NCI-H1048 (cell line): ENCODE measurements around the gene FLNB.

Experiments used
- DNase-seq: peaks from one replicate; lab custom pipeline; 2025; lab: John Stamatoyannopoulos, UW

FLNB gene

GRCh38 chr3:58135712-58136543 is 127.7 kb downstream of the FLNB start:
- no peak for DNase-seq

DNA sequence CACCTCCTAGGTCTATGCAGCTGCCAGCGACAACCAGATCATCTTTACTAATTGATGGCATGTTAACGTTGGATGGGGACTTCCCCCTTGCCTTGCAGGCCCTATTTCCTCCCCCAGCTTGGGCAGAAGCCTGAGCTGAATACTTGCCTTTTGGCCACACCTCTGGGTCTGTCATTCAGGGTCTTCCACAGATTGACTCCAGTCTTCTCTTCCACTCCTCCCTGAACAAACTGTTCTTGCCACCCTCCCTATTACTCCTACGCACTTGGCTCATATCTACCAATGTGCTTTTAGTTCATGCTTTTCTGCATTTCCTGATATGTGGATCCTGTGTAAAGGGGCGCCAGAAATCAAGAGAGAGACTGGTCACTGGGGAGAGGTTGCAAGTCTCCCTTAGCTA is 129.1 kb downstream of the FLNB start:
- DNase-seq: no peak

GRCh38 chr3:58141766-58142345 is 133.6 kb downstream of the FLNB start:
- no peak for DNase-seq

- no peak for DNase-seq
Observed at GRCh38 chr3:58143417-58144055, 135.3 kb downstream of the FLNB start.

DNA sequence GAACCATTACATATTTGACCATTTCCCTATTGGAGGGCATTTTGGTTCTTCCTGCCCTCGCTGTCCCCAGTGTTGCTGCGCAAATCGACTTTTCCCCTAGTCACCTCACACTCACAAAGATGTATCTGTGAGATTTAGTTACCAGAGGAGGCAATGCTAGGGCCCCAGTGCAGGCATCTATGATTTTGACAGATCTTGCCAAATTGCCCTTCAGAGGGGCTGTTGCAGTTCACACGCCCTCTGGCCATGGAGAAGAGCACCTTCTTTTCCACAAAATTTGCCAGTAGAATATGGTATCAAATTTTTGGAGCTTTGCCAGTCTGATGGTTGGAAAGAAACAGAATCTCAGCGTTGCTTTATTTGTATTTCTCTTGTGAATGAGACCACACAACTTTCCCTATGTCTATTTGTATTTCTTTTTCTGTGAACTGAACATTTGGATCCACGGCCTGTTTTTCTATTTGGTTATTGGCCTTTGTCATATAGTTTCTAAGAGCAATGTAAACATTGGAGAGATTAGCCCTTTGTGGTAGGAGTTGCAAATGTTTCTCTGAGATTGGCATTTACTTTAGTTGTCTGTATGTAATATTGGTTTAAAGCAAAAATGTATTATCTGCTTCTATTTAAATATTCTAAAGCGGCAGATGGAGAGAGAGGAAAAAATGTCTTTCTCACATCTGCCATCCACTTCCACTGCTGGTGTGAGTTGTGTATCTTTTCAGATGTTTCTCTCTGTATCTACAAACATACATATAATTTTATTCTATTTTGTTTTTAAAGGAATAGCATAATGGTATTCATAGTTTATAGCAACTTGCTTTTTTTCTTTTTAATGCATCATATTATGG is 136.5 kb downstream of the FLNB start:
- DNase-seq: no peak

DNA sequence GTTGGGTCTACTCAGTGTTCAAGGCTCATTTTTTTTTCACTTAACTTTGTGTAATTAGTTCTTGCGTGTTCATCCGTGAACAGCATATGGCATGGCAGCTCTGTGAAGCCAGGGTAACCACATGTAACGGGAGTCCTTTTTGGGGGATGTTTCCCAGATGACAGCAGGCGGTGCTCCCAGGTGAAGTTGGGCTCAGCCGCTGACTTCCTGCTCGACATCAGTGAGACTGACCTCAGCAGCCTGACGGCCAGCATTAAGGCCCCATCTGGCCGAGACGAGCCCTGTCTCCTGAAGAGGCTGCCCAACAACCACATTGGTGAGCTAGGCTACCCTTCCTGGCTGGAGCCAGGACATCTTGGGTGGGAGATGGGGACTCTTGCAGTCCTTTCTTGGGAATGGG is 139.8 kb downstream of the FLNB start:
- no peak for DNase-seq

DNA sequence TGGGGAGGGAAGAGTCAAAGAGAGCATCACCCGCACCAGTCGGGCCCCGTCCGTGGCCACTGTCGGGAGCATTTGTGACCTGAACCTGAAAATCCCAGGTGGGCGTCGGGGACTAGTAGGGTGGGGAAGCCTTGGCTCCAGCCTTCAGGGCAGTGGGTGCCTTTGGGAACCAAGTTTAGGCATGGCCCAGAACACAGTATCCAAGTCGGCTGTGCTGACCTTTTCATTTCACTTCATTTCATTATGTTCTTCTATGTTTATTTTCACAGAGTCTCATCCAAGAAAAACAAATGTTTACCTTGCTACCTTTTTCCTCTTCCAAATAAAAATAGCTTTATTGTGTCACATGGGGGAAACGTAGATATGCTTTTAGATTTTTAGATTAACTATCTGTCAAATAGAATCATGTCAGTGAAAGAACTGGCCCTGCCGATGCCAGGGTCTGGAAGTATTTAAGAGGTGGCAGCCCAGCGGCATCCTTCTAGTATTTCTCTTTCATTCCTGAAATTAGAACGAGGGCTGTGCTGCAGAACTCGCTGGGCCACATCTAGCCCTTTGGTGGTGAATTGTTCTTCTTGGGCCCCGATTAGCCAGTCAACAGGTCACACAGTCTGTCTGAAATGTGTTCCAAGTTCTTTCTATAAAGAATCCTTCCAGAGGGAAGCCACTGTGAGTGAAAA is 142.0 kb downstream of the FLNB start:
- no peak for DNase-seq

DNA sequence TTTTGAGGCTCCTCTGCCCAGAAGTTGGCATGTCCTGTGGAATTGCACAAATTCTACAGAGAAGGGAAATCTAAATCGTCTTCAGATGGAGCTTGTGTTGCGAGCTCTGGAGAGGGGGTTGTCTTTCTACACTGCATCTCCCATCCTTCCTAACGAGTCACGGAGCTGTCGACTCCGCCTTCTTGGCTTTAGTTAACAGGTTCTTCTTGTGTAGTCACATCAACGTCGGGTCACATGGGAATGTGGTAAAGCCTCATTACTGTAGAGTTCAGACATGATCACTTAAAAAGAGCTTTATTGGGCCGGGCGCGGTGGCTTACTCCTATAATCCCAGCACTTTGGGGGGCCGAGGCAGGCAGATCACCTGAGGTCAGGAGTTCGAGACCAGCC is 142.6 kb downstream of the FLNB start:
- DNase-seq: no peak

- DNase-seq: no peak
Observed at GRCh38 chr3:58151637-58152036, 143.4 kb downstream of the FLNB start.

DNA sequence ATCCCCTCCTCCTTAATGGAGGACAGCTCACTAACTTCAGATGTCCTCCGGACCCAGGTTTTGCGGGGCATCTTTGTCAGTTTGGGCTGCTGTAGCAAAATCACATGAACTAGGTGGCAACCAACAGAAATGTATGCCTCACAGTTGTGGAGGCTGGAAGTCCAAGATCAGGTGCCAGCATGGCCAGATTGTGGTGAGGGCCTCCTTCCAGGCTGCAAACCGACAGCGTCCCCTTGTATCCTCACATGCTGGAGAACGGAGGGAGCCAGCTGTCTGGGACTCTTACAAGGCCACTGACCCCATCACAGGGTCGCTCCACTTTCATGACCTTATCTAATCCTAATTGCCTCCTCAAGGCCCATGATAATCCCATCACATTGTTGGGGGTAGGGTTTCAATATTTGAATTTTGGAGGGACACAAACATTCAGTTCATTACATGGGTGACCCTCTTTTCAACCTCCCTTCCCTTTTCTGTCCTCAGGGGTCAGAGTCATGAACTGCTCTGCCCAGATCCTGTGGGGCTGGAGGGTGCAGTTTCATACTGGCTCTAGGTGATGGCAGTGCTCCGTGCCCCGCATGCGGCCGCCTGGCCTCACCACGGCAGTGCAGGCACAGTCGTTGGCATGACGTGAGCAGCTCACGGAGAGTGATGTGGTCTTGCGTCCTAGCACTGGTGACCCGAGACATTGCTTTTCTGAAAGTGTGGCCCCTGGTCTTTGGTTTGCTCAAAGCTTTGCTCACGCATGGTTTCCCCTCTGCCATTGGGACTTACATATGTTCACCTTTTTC is 144.2 kb downstream of the FLNB start:
- DNase-seq: no peak

GRCh38 chr3:58153371-58153770 is 145.1 kb downstream of the FLNB start:
- DNase-seq: no peak

GRCh38 chr3:58154626-58155449 is 146.6 kb downstream of the FLNB start:
- no peak for DNase-seq

DNA sequence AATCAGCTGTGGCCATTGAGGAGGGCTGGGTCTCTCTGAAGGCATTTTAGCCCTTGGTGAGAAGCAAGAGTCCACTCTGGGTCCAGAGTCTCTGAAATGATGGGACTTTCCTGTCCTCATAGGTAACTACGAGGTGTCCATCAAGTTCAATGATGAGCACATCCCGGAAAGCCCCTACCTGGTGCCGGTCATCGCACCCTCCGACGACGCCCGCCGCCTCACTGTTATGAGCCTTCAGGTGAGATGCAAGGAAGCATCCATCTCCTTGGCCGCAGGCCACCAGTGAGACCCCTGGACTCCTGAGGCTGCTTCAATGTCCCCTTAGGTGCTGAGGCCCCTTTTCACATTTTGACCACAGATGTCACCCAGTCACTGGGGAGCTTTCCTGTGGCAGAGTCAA is 147.6 kb downstream of the FLNB start:
- DNase-seq: no peak

DNA sequence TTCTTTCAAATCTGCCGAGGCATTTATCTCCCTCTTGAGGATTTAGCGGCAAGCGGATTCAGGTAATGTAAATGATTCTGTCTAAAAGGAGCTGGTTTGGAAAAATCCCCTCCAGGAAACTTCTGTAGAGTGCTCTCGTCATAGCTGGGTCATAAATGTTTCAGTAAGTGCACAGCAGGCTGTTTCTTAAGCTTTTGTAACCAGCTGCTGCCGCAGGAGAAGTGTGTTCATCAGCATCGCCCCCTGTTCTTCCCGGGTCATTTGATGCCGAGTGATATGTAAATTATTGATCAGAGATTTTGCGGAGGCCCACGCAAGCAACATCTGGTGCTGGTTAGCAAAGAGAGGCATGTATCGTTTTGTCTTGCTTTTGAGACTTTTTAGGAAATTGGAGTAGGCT is 149.5 kb downstream of the FLNB start:
- no peak for DNase-seq

DNA sequence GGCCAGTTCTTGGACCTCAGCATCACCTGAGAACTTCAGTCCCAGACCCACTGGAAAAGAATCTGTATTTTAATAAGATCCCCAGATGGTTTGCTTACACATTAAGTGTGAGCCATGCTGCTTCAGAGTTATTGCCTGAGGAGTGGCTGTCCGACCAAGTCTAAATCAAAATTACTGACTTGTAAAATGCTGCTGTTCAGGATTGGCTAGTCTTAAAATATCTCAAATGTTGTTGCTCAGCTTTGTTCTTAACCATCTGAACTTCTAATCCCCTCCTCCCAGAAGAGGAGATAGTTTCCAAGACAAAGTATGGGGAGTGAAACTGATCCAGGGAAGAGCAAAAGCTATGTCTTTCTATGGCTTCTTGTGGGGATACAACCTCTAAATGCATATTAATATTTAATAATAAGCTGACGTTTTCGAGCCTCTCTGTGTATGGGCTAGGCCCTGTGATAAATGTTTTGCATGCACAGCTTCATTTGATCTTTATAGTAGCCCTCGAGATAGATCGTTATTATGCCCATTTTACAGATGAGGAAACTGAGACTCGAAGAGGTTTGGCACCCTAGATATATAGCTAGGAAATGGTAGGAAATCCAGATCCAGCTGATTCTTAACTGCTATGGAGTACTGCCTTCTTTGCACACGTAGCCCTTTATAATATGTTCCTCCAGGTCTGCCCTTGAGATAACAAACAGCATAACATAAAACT is 150.4 kb downstream of the FLNB start:
- no peak for DNase-seq

GRCh38 chr3:58160399-58160798 is 152.2 kb downstream of the FLNB start:
- no peak for DNase-seq

GRCh38 chr3:58161435-58162398 is 153.5 kb downstream of the FLNB start:
- DNase-seq: no peak

GRCh38 chr3:58163234-58163633 is 155.0 kb downstream of the FLNB start:
- DNase-seq: no peak
